ENCODE results near the gene SLC6A12. TPM values are rescaled to one million over a fixed set of nuclear protein-coding genes. Genes with fewer than 3 reads are reported as not detected.

Gene SLC6A12
- total RNA-seq, 1 donor = not detected

DNA sequence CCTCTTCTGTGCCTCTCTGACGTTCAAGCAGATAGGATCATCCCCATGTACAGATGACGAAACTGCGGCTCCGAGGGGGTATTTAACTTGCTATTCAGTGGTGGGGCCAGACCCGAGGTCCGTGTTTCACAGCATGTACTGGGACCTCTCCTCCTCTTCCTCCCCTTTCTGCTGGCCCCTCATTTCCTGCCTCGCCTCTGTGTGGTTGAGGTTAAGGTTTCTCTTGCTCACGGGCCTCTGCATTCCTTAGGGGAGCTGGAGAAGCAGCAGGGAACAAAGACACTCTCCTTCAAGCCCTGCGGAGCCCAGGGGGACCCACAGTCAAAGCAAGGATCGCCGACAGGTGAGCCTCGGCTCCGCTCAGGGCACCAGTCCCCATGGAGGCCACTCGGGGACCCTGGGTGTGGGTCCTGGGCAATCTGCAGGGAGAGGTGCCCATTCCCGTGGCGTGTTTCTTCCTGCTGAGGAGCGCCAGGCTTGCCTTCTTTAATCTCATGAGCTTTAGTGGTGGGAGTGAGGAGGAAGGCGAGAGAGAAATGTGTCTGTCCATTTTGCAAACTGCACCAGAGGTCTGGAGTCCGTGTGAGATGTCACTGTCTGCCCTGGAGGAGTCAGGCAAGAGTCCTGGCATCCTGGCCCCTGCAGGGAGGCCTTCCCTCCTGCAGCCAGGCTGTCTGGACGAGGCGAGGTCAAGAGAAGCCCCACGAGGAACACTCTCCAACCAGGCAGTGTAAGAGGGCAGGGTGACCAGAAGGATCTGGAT lies 45.0 kb downstream of the SLC6A12 start:
- DNase-seq (ENCODE audit: low read depth) = peak; percentile 30
- TF ChIP-seq CTCF (IDR thresholded peaks at IDR 0.05; ENCODE audit: insufficient read depth, low read depth, low read length) = no peak
- H3K4me3 ChIP-seq (ENCODE audit: low read depth, low read length) = no peak overlapping the region

- no peak overlapping the region for H3K4me3 ChIP-seq (ENCODE audit: low read depth, low read length)
- TF ChIP-seq CTCF (IDR thresholded peaks at IDR 0.05; ENCODE audit: insufficient read depth, low read depth, low read length) = no peak
- no peak for DNase-seq (ENCODE audit: low read depth)
Observed at GRCh38 chr12:167959-168600, 45.9 kb downstream of the SLC6A12 start.

GRCh38 chr12:166425-167075 lies 47.4 kb downstream of the SLC6A12 start:
- no peak for DNase-seq (ENCODE audit: low read depth)
- no peak for TF ChIP-seq CTCF (IDR thresholded peaks at IDR 0.05; ENCODE audit: insufficient read depth, low read depth, low read length)
- no peak overlapping the region for H3K4me3 ChIP-seq (ENCODE audit: low read depth, low read length)

DNA sequence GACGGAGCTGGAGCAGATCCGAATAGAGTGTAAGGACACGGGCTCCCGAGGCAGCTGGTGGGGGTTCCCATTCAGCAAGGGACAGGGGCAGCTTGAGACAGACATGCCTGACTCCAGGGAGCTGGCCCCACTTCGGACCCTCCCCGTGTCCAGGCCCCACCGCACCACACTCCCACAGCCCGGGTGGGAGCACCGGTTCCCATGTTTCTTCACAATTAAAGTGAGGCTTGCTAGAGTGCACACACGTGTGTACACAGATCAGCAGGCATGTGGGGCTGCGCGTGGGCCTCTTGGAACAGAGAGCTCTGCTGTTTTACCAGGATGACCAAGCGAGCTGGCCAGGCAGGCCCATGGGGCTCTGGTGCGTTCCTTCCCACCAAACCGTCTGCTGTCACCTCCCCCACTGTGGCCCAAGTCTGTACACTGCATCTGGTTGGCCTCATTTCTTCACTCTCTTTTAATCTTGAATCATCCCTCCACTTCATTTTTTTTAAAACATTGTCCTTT lies 48.0 kb downstream of the SLC6A12 start:
- no peak overlapping the region for H3K4me3 ChIP-seq (ENCODE audit: low read depth, low read length)
- TF ChIP-seq CTCF (IDR thresholded peaks at IDR 0.05; ENCODE audit: insufficient read depth, low read depth, low read length) = no peak
- DNase-seq (ENCODE audit: low read depth) = no peak

- no peak for DNase-seq (ENCODE audit: low read depth)
- no peak for TF ChIP-seq CTCF (IDR thresholded peaks at IDR 0.05; ENCODE audit: insufficient read depth, low read depth, low read length)
- H3K4me3 ChIP-seq (ENCODE audit: low read depth, low read length) = no peak overlapping the region
Observed at GRCh38 chr12:164207-164606, 49.8 kb downstream of the SLC6A12 start.

DNA sequence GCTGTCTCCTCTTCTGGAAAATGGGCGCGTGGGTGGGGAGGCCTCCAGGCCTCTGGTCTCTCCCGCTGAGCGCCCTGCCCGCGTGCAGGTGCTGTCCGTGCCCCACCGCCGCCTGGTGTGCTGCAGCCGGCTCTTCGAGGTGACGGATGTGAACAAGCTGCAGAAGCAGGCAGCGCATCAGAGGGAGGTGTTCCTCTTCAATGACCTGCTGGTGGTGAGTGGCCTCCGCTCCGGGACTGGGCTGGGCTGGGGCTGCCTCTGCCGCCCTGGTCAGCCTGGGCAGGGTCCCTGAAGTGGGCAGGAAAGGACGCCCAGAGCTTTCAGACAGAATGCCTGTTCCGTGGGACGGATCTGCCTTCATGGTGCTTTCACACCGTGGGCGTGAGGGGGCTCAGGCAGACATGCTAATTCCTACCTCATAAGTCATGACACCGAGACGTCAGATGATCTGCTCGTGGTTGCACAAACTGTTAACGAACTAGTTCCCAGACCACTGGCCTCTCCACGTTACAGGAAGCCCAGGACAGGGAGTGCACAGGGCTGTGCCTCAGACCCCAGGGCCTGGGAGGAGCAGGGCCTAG lies 50.5 kb downstream of the SLC6A12 start:
- TF ChIP-seq CTCF (IDR thresholded peaks at IDR 0.05; ENCODE audit: insufficient read depth, low read depth, low read length) = no peak
- DNase-seq (ENCODE audit: low read depth) = no peak
- no peak overlapping the region for H3K4me3 ChIP-seq (ENCODE audit: low read depth, low read length)

All from fibroblast of villous mesenchyme (primary cell).